ENCODE results near the gene RANBP3. TPM values are rescaled to one million over a fixed set of nuclear protein-coding genes. Genes with fewer than 3 reads are reported as not detected.

The RANBP3 gene
- total RNA-seq, 4 donors from 2014 or later, result 37.4 to 74.3 (median 61.3) TPM

DNA sequence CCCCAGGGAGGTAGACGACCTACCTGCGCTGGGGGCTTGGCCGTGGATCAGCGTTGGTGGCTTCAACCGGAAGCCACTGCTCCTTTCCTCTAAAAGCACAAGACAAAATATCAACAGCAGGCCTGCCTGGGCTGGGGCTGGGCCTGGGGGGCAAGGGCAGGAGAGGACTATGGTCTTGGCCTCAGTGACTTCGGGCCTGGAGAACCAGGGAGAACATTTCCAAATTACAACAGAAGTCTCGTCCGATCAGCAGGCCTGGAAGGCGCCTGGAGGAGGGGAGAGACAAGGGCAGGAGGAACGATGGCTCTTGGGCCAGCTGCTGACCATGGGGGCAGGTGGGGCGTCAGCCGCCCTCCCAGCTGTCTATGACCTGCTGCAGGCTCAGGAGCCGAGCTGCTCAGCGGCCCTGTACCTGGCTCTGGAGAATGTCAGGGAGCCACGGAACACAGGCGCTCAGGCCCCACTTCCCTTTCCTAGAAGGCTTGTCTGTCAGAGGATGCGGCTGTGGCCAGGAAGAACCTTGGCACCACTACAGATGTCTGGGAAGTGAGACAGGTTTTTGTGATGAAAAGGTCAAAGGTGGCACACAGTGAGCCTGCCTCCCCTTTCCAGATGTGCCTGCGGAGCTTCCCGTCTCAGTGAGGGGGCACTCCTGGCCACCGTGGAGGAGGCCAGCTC lies 44.4 kb downstream of the RANBP3 start:
- no peak for DNase-seq
- H3K36me3 ChIP-seq, result peaks cover 0 to 44% of the 10 kb centered on the region in 2 donors
- H3K9me3 ChIP-seq, result no peaks in the 10 kb centered on the region
- TF ChIP-seq, protein P1, sequence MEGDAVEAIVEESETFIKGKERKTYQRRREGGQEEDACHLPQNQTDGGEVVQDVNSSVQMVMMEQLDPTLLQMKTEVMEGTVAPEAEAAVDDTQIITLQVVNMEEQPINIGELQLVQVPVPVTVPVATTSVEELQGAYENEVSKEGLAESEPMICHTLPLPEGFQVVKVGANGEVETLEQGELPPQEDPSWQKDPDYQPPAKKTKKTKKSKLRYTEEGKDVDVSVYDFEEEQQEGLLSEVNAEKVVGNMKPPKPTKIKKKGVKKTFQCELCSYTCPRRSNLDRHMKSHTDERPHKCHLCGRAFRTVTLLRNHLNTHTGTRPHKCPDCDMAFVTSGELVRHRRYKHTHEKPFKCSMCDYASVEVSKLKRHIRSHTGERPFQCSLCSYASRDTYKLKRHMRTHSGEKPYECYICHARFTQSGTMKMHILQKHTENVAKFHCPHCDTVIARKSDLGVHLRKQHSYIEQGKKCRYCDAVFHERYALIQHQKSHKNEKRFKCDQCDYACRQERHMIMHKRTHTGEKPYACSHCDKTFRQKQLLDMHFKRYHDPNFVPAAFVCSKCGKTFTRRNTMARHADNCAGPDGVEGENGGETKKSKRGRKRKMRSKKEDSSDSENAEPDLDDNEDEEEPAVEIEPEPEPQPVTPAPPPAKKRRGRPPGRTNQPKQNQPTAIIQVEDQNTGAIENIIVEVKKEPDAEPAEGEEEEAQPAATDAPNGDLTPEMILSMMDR (IDR thresholded peaks at IDR 0.05 in 4 of 5, conservative IDR thresholded peaks at IDR 0.05 in 1 of 5), result no peak
- TF ChIP-seq POLR2A (IDR thresholded peaks at IDR 0.05), result no peak
- in situ Hi-C loops (cut with MboI; ENCODE audit: low sequenced_read_pairs in 4 of 4), result no loop called here
- H3K27me3 ChIP-seq, result no peaks in the 10 kb centered on the region
- no peak overlapping the region for H3K4me3 ChIP-seq
- peaks cover 8 to 10% of the 10 kb centered on the region in 2 donors for H3K4me1 ChIP-seq
- no peak for ATAC-seq
- H3K27ac ChIP-seq, result no peak overlapping the region
- intact Hi-C loops (cut with DNase I; ENCODE audit: low total_unique reads), result no loop called here

DNA sequence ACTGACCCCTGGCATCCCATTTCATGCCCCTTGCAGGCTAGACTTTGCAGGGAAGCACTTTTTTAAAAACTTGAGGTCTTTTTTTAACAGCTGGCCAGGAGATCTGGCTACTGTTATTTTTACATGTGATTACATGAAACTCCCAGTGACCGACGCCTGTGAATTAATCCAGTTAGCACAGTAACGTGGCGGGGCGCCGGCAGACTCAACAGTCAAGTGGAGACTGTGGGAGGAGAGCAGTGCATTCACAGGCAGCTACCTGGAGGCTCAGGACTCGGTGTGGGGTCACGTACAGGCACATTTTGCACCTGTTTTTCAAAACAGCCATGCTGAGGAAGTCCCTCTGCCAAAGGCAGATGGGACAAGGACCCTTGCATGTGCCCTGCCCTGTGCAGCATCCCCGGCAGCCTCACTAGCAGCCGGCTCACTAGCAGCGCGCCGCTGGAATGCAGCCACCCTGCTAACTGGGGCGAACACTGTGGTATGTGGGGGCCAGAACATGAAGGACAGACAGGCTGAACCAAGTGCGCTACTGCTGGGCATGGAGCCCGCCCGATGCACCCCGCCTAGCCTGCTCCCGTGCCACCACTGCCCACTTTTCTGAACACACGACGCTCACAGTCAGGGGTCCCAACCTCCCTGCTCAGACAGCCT lies 45.2 kb downstream of the RANBP3 start:
- H3K27me3 ChIP-seq, result no peaks in the 10 kb centered on the region
- H3K36me3 ChIP-seq, result peaks cover 0 to 50% of the 10 kb centered on the region in 2 donors
- ATAC-seq, result no peak
- no peak overlapping the region for H3K27ac ChIP-seq
- H3K4me1 ChIP-seq, result peaks cover 9 to 10% of the 10 kb centered on the region in 2 donors
- no peak overlapping the region for H3K4me3 ChIP-seq
- in situ Hi-C loops (cut with MboI; ENCODE audit: low sequenced_read_pairs in 4 of 4) (no loop called here), intact Hi-C loops (cut with DNase I; ENCODE audit: low total_unique reads) (no loop called here)
- no peak for TF ChIP-seq POLR2A (IDR thresholded peaks at IDR 0.05)
- TF ChIP-seq, protein P1 (IDR thresholded peaks at IDR 0.05 in 4 of 5, conservative IDR thresholded peaks at IDR 0.05 in 1 of 5), result no peak
- no peaks in the 10 kb centered on the region for H3K9me3 ChIP-seq
- no peak for DNase-seq

DNA sequence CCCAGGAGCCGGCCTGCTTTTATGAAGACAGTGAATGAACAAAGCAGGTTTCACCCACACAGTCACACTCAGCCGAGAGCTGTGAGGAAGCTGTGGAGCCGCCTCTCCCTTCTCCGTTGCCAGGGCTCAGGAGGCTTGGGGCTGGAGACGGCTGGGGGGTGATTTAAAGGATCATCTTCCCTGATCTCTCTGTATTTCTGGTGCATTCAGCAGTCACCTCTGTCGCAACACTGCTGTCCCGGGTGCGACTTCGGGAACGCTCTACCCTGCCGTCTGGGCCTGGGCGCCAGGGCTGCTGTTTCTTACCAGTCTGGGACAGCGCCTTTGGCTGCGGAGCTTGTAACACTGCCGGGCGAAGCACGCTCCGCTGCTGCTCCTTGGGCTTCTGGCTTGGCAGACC lies 45.8 kb downstream of the RANBP3 start:
- peaks cover 0 to 56% of the 10 kb centered on the region in 2 donors for H3K36me3 ChIP-seq
- intact Hi-C loops (cut with DNase I; ENCODE audit: low total_unique reads), result no loop called here
- no peaks in the 10 kb centered on the region for H3K27me3 ChIP-seq
- no peak overlapping the region for H3K4me3 ChIP-seq
- no peaks in the 10 kb centered on the region for H3K9me3 ChIP-seq
- peaks cover 14 to 16% of the 10 kb centered on the region in 2 donors for H3K4me1 ChIP-seq
- ATAC-seq, result no peak
- TF ChIP-seq POLR2A (IDR thresholded peaks at IDR 0.05), result no peak
- TF ChIP-seq, protein P1 (IDR thresholded peaks at IDR 0.05 in 4 of 5, conservative IDR thresholded peaks at IDR 0.05 in 1 of 5), result no peak
- in situ Hi-C loops (cut with MboI; ENCODE audit: low sequenced_read_pairs in 4 of 4), result no loop called here
- no peak overlapping the region for H3K27ac ChIP-seq
- no peak for DNase-seq

DNA sequence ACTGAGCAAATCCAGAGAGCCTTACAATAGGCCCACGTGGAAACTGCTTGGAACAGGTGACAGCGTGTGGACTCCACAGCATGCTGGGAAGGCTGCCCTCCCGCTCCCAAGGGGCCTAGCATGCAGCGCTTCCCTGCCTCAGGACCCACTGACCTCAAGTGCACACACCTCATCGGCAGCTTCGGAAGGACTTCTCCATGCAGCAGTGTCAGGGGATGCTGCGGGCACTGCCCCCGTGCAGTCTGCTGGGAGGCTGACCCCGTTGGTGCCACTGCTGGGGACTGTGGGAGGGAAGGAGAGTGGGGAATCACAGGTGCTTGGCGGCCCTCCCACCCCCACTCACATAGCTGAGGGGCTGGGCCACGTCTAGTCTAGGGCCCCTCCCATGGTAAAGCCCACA lies 46.7 kb downstream of the RANBP3 start:
- intact Hi-C loops (cut with DNase I; ENCODE audit: low total_unique reads), result no loop called here
- Histone ChIP-seq H3K4me3 (no peak overlapping the region), H3K4me1 (peaks cover 19 to 23% of the 10 kb centered on the region in 2 donors), H3K9me3 (no peaks in the 10 kb centered on the region), H3K36me3 (peaks cover 0 to 65% of the 10 kb centered on the region in 2 donors), H3K27ac (no peak overlapping the region), H3K27me3 (no peaks in the 10 kb centered on the region)
- no peak for TF ChIP-seq POLR2A (IDR thresholded peaks at IDR 0.05)
- TF ChIP-seq, protein P1 (IDR thresholded peaks at IDR 0.05 in 4 of 5, conservative IDR thresholded peaks at IDR 0.05 in 1 of 5), result no peak
- DNase-seq (no peak), ATAC-seq (no peak)
- in situ Hi-C loops (cut with MboI; ENCODE audit: low sequenced_read_pairs in 4 of 4), result no loop called here

Data from gastrocnemius medialis (tissue), 4 donors.